Measurements from ENCODE around the gene NHEJ1. TPM values are rescaled to one million over a fixed set of nuclear protein-coding genes. Genes with fewer than 3 reads are reported as not detected.

Gene NHEJ1
- total RNA-seq, 2 experiments from 2014 or later: 12.7 to 14.3 TPM

DNA sequence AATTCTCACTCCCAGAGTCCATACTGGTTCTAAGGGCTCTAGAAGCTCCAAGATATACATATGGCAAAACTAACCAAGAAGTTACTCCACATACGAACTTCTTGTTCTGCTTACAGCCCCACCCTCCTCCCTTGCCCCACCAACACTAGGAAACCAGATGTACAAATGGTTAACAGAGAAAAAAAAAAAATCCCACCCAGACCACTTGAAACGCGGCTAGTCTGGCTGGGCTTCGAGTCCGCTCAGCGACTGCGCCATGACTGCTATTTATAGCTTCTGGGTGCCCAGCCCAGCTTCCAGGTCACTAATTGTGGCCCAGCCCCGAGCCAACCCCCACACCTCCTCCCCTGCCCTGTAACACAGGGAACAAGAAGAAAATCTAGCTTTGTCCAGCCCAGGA is 52.9 kb downstream of the NHEJ1 start:
- no peaks in the 10 kb centered on the region for H3K9me2 ChIP-seq (ENCODE audit: insufficient read depth, low read length)
- H3K27ac ChIP-seq (ENCODE audit: low read depth, low read length, poor library complexity, severe bottlenecking): no peak overlapping the region
- TF ChIP-seq EZH2phosphoT487 (IDR thresholded peaks at IDR 0.05; ENCODE audit: borderline replicate concordance, low read depth, low read length): no peak
- ChIA-PET POLR2A (no interaction called here), CTCF (ENCODE audit: unreplicated experiment) (no interaction called here)
- H3K4me2 ChIP-seq (ENCODE audit: low read length): no peak overlapping the region
- H3K36me3 ChIP-seq (ENCODE audit: insufficient read depth, low read length): no peaks in the 10 kb centered on the region
- no peaks in the 10 kb centered on the region; the same call in 1 of the 2 replicates for H4K20me1 ChIP-seq (ENCODE audit: insufficient read depth, low read length)
- intact Hi-C loops (cut with micrococcal nuclease; ENCODE audit: unreplicated experiment): loop anchor here (5.0 kb wide), 1 partner anchor 35 kb away; no protein-coding TSS in a partner anchor
- no peak overlapping the region for H2AFZ ChIP-seq (ENCODE audit: low read length)
- H3K4me1 ChIP-seq (ENCODE audit: insufficient read depth, low read length, poor library complexity, severe bottlenecking): no peaks in the 10 kb centered on the region
- no peak for DNase-seq (ENCODE audit: low spot score)
- BruUV-seq (replicated peaks): no TSS peak
- no peaks in the 10 kb centered on the region for H3K79me2 ChIP-seq (ENCODE audit: insufficient read depth, low read depth, low read length)
- H3K9me3 ChIP-seq (ENCODE audit: low read length): no peaks in the 10 kb centered on the region
- no peak overlapping the region for H3K4me3 ChIP-seq (ENCODE audit: low read depth, low read length, poor library complexity, severe bottlenecking)

DNA sequence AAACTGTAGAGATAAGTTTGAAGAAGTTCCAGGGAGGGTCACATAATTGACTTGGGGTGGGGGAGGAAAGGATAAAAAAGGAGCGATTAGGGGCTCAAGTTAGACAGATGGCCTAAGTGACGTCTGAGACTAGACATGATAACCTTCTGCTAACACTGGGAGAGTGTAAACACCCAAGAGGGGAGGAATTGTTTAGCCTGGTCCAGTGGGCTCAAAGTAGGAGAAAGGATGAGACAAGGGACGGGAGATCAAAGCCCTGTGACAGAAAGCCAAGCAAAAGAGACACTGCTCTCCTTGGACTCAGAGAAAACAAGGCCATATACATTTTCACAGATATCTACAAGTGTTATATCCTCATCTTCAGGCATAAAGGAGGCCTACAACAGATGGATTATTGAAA is 54.4 kb downstream of the NHEJ1 start:
- H3K27ac ChIP-seq (ENCODE audit: low read depth, low read length, poor library complexity, severe bottlenecking): no peak overlapping the region
- CTCF ChIA-PET (ENCODE audit: unreplicated experiment): no interaction called here
- H3K4me1 ChIP-seq (ENCODE audit: insufficient read depth, low read length, poor library complexity, severe bottlenecking): no peaks in the 10 kb centered on the region
- no peak for TF ChIP-seq EZH2phosphoT487 (IDR thresholded peaks at IDR 0.05; ENCODE audit: borderline replicate concordance, low read depth, low read length)
- TF ChIP-seq, protein P1, sequence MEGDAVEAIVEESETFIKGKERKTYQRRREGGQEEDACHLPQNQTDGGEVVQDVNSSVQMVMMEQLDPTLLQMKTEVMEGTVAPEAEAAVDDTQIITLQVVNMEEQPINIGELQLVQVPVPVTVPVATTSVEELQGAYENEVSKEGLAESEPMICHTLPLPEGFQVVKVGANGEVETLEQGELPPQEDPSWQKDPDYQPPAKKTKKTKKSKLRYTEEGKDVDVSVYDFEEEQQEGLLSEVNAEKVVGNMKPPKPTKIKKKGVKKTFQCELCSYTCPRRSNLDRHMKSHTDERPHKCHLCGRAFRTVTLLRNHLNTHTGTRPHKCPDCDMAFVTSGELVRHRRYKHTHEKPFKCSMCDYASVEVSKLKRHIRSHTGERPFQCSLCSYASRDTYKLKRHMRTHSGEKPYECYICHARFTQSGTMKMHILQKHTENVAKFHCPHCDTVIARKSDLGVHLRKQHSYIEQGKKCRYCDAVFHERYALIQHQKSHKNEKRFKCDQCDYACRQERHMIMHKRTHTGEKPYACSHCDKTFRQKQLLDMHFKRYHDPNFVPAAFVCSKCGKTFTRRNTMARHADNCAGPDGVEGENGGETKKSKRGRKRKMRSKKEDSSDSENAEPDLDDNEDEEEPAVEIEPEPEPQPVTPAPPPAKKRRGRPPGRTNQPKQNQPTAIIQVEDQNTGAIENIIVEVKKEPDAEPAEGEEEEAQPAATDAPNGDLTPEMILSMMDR (conservative IDR thresholded peaks at IDR 0.05; ENCODE audit: low read length): no peak
- no peak for DNase-seq (ENCODE audit: low spot score)
- H4K20me1 ChIP-seq (ENCODE audit: insufficient read depth, low read length): no peaks in the 10 kb centered on the region; the same call in 1 of the 2 replicates
- H2AFZ ChIP-seq (ENCODE audit: low read length): no peak overlapping the region
- H3K4me3 ChIP-seq (ENCODE audit: low read depth, low read length, poor library complexity, severe bottlenecking): no peak overlapping the region
- no peak overlapping the region for H3K4me2 ChIP-seq (ENCODE audit: low read length)
- BruUV-seq (replicated peaks): no TSS peak
- H3K9me2 ChIP-seq (ENCODE audit: insufficient read depth, low read length): no peaks in the 10 kb centered on the region
- H3K36me3 ChIP-seq (ENCODE audit: insufficient read depth, low read length): no peaks in the 10 kb centered on the region
- intact Hi-C loops (cut with micrococcal nuclease; ENCODE audit: unreplicated experiment): loop anchor here (5.0 kb wide), 1 partner anchor 34 kb away; no protein-coding TSS in a partner anchor
- H3K79me2 ChIP-seq (ENCODE audit: insufficient read depth, low read depth, low read length): no peaks in the 10 kb centered on the region
- POLR2A ChIA-PET: no interaction called here
- H3K9me3 ChIP-seq (ENCODE audit: low read length): no peaks in the 10 kb centered on the region

DNA sequence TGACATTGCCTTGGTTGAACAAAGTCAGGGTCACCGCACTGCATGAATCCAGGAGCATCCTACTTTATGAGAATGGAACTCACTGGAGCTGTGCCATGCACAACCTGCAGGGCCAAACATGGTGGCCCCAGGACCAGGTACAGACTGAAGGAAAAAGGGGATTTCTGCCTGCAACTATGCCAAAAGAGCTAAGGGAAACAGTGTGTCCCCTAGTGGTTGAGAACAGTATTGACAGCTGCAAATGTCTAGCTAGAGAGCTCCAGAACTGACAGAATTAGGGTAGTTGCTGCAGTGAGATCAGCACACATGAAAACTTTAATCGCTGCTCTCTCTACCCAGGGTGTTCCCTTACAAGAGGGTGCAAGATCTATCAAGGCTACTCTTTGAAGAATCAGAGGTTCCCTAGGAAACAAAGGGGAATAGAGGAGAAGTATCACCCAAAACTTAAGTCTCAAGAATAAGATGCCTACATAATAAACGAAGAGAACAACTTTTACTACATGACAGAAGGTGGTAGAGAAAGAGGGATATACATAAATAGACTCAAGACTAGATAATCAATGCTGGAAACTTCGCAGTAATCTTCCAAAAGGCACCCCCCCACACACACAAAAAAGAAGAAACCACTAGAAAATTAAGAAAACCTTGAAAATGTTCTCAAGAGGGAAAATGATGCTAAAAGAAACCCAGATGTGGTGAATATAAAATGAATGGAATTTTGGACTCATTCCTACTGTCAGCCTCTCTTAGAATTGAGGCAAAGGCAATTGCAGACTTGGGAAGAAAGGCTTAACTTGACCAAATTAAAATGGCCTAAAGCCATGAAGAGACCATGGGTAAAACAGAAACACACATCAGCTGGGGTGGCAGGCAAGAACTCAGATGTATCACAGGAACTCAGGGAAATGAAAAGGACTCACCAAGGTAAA is 56.2 kb downstream of the NHEJ1 start:
- Histone ChIP-seq H3K27ac (ENCODE audit: low read depth, low read length, poor library complexity, severe bottlenecking) (no peak overlapping the region), H3K36me3 (ENCODE audit: insufficient read depth, low read length) (no peaks in the 10 kb centered on the region), H3K9me2 (ENCODE audit: insufficient read depth, low read length) (no peaks in the 10 kb centered on the region), H3K4me3 (ENCODE audit: low read depth, low read length, poor library complexity, severe bottlenecking) (no peak overlapping the region), H3K4me2 (ENCODE audit: low read length) (no peak overlapping the region), H3K4me1 (ENCODE audit: insufficient read depth, low read length, poor library complexity, severe bottlenecking) (no peaks in the 10 kb centered on the region), H4K20me1 (ENCODE audit: insufficient read depth, low read length) (no peaks in the 10 kb centered on the region; the same call in 1 of the 2 replicates), H2AFZ (ENCODE audit: low read length) (no peak overlapping the region), H3K9me3 (ENCODE audit: low read length) (no peaks in the 10 kb centered on the region), H3K79me2 (ENCODE audit: insufficient read depth, low read depth, low read length) (no peaks in the 10 kb centered on the region)
- ChIA-PET CTCF (ENCODE audit: unreplicated experiment) (interaction anchor here (0.9 to 1.2 kb wide), 7 partner anchors 29 to 124 kb away, joined by 3 to 5 read pairs (median 3); no protein-coding TSS in a partner anchor), POLR2A (interaction anchor here (0.7 to 1.0 kb wide), 3 partner anchors 11 to 62 kb away, joined by 3 read pairs; no protein-coding TSS in a partner anchor)
- no TSS peak for BruUV-seq (replicated peaks)
- intact Hi-C loops (cut with micrococcal nuclease; ENCODE audit: unreplicated experiment): loop anchor here (5.0 kb wide), 3 partner anchors 32 to 47 kb away; no protein-coding TSS in a partner anchor
- TF ChIP-seq EZH2phosphoT487 (IDR thresholded peaks at IDR 0.05; ENCODE audit: borderline replicate concordance, low read depth, low read length): no peak
- TF ChIP-seq, protein P1 (conservative IDR thresholded peaks at IDR 0.05; ENCODE audit: low read length): peak; percentile 86
- peak; percentile 49 for DNase-seq (ENCODE audit: low spot score)
